ENCODE results near the gene POLQ.
"Not testable (repeated sequence)": the region's sequence is repeated elsewhere in the genome, so short reads cannot be mapped to it uniquely, and the experiment has no call there.

The POLQ gene

GRCh38 chr3:121430664-121431215 is 115.0 kb downstream of the POLQ start:
- DNase-seq (ENCODE audit: low read depth in 2 of 3, low spot score in 2 of 3): no peak

GRCh38 chr3:121424549-121424948 is 121.2 kb downstream of the POLQ start:
- no peak for DNase-seq (ENCODE audit: low read depth in 2 of 3, low spot score in 2 of 3)

GRCh38 chr3:121418182-121418581 is 127.6 kb downstream of the POLQ start:
- no peak for DNase-seq (ENCODE audit: low read depth in 2 of 3, low spot score in 2 of 3)

GRCh38 chr3:121414924-121415323 is 130.9 kb downstream of the POLQ start:
- no peak for DNase-seq (ENCODE audit: low read depth in 2 of 3, low spot score in 2 of 3)

GRCh38 chr3:121411523-121411922 is 134.3 kb downstream of the POLQ start:
- no peak for DNase-seq (ENCODE audit: low read depth in 2 of 3, low spot score in 2 of 3)

GRCh38 chr3:121405631-121406030 is 140.2 kb downstream of the POLQ start:
- no peak for DNase-seq (ENCODE audit: low read depth in 2 of 3, low spot score in 2 of 3)

GRCh38 chr3:121399820-121400219 is 146.0 kb downstream of the POLQ start:
- no peak for DNase-seq (ENCODE audit: low read depth in 2 of 3, low spot score in 2 of 3)

- not testable (repeated sequence) for DNase-seq (ENCODE audit: low read depth in 2 of 3, low spot score in 2 of 3)
Observed at GRCh38 chr3:121398051-121398450, 147.7 kb downstream of the POLQ start.

- DNase-seq (ENCODE audit: low read depth in 2 of 3, low spot score in 2 of 3): not testable (repeated sequence)
Observed at GRCh38 chr3:121395967-121396366, 149.8 kb downstream of the POLQ start.

GRCh38 chr3:121388308-121388707 is 157.5 kb downstream of the POLQ start:
- not testable (repeated sequence) for DNase-seq (ENCODE audit: low read depth in 2 of 3, low spot score in 2 of 3)

Measured in activated CD8-positive, alpha-beta memory T cell treated with anti-CD3 and anti-CD28 coated beads for 48 hours (primary cell).